Pons (tissue), 1 donor: ENCODE results near the gene CFAP141.
"Not testable (repeated sequence)": the region's sequence is repeated elsewhere in the genome, so short reads cannot be mapped to it uniquely, and the experiment has no call there.

ENCODE experiments used
- DNase-seq: peaks from one replicate; pipeline ENCODE4 v3.0.0-alpha.2; 2016; ENCODE audit warnings: low spot score

Gene CFAP141

GRCh38 chr1:154206196-154206595 lies at the start of gene CFAP141:
CFAP141 (minus strand) TSS chr1:154206333; CDS start chr1:154206307, 26 bp downstream.
- DNase-seq = no peak

- DNase-seq = no peak
Observed at GRCh38 chr1:154253671-154254070, 47.5 kb upstream of the CFAP141 start.

- DNase-seq = no peak
Observed at GRCh38 chr1:154241703-154242351, 35.7 kb upstream of the CFAP141 start.

- no peak for DNase-seq
Observed at GRCh38 chr1:154240294-154240833, 34.2 kb upstream of the CFAP141 start.

- no peak for DNase-seq
Observed at GRCh38 chr1:154239491-154239890, 33.4 kb upstream of the CFAP141 start.

- no peak for DNase-seq
Observed at GRCh38 chr1:154237880-154238506, 31.9 kb upstream of the CFAP141 start.

- no peak for DNase-seq
Observed at GRCh38 chr1:154237435-154237834, 31.3 kb upstream of the CFAP141 start.

- DNase-seq = no peak
Observed at GRCh38 chr1:154236855-154237254, 30.7 kb upstream of the CFAP141 start.

GRCh38 chr1:154233127-154233526 lies 27.0 kb upstream of the CFAP141 start:
- not testable (repeated sequence) for DNase-seq

- DNase-seq = not testable (repeated sequence)
Observed at GRCh38 chr1:154231112-154231511, 25.0 kb upstream of the CFAP141 start.

- no peak for DNase-seq
Observed at GRCh38 chr1:154225370-154225769, 19.2 kb upstream of the CFAP141 start.

GRCh38 chr1:154223621-154224020 lies 17.5 kb upstream of the CFAP141 start:
- no peak for DNase-seq

GRCh38 chr1:154222918-154223317 lies 16.8 kb upstream of the CFAP141 start:
- no peak for DNase-seq

- no peak for DNase-seq
Observed at GRCh38 chr1:154222518-154222917, 16.4 kb upstream of the CFAP141 start.

GRCh38 chr1:154221278-154222001 lies 15.3 kb upstream of the CFAP141 start:
- DNase-seq = peak; percentile 43

- DNase-seq = peak; percentile 51
Observed at GRCh38 chr1:154220970-154221277, 14.8 kb upstream of the CFAP141 start.

- DNase-seq = peak; percentile 99
Observed at GRCh38 chr1:154220071-154220969, 14.2 kb upstream of the CFAP141 start, which contains the start of gene UBAP2L. UBAP2L (plus strand) TSS chr1:154220955; CDS start chr1:154225124, 4,169 bp downstream.

GRCh38 chr1:154219541-154219940 lies 13.4 kb upstream of the CFAP141 start:
- DNase-seq = peak; percentile 45

- no peak for DNase-seq
Observed at GRCh38 chr1:154218545-154218944, 12.4 kb upstream of the CFAP141 start.

GRCh38 chr1:154213274-154213673 lies 7.1 kb upstream of the CFAP141 start:
- no peak for DNase-seq

- DNase-seq = no peak
Observed at GRCh38 chr1:154212083-154212482, 6.0 kb upstream of the CFAP141 start.
